Fibroblast of pulmonary artery (primary cell): ENCODE data around the gene PTPN22.

ENCODE experiments used
- DNase-seq: peaks from one replicate; pipeline ENCODE4 v3.0.0-alpha.2; 2010; ENCODE audit warnings: low read depth
- H3K4me3 ChIP-seq: replicated peaks from 2 replicates; pipeline ENCODE4 v1.5.1; 2011; ENCODE audit warnings: low read depth, mild to moderate bottlenecking, control low read depth, low read length, moderate library complexity
- CTCF ChIP-seq: IDR thresholded peaks from 2 replicates; pipeline ENCODE4 v1.5.1; 2011; ENCODE audit warnings: mild to moderate bottlenecking, control low read depth, low read length, inconsistent platforms; ENCODE audit errors: missing control alignments

The PTPN22 gene

GRCh38 chr1:113874012-113874879 is 2.7 kb upstream of the PTPN22 start:
- peak; percentile 59 for DNase-seq
- no peak overlapping the region for H3K4me3 ChIP-seq
- TF ChIP-seq CTCF = peak; percentile 49

- TF ChIP-seq CTCF = no peak
- H3K4me3 ChIP-seq = no peak overlapping the region
- DNase-seq = peak; percentile 60
Observed at GRCh38 chr1:113872219-113872935, 865 bp upstream of the PTPN22 start.

GRCh38 chr1:113870778-113871177 is 734 bp downstream of the PTPN22 start:
- no peak for DNase-seq
- no peak for TF ChIP-seq CTCF
- no peak overlapping the region for H3K4me3 ChIP-seq

GRCh38 chr1:113868387-113869083 is 3.0 kb downstream of the PTPN22 start:
- H3K4me3 ChIP-seq = no peak overlapping the region
- no peak for TF ChIP-seq CTCF
- DNase-seq = peak; percentile 26

- no peak for TF ChIP-seq CTCF
- no peak for DNase-seq
- H3K4me3 ChIP-seq = no peak overlapping the region
Observed at GRCh38 chr1:113861641-113862040, 9.9 kb downstream of the PTPN22 start.

GRCh38 chr1:113860891-113861290 is 10.6 kb downstream of the PTPN22 start:
- no peak for TF ChIP-seq CTCF

More at GRCh38 chr1:113860891-113861290, 10.6 kb downstream of the PTPN22 start:
- peak; percentile 87 for DNase-seq
- peak overlapping the region; percentile 21 for H3K4me3 ChIP-seq
